Thymus (tissue), 11 donors: Measurements from ENCODE around the gene RASAL1. TPM values are rescaled to one million over a fixed set of nuclear protein-coding genes. Genes with fewer than 3 reads are reported as not detected.

Experiments used
- DNase-seq, 9 donors: peaks; one replicate each; pipeline ENCODE4 v3.0.0-alpha.2; 2013; ENCODE audit warnings: low spot score in 9 of 9, low read depth in 6 of 9, missing footprints in 1 of 9
- H3K27ac ChIP-seq, 2 donors: one replicate each; pipeline ENCODE4 v1.5.1; 2013; ENCODE audit warnings: control low read depth in 1 of 2, low read depth in 1 of 2, low read length in 1 of 2, mild to moderate bottlenecking in 1 of 2, moderate library complexity in 1 of 2
- H3K27me3 ChIP-seq, 2 donors: one replicate each; pipeline ENCODE4 v1.5.1; 2013; ENCODE audit warnings: low read length in 1 of 2; ENCODE audit not compliant: control insufficient read depth in 2 of 2, insufficient read depth in 1 of 2
- H3K36me3 ChIP-seq, 2 donors: one replicate each; pipeline ENCODE4 v1.5.1; 2013; ENCODE audit warnings: low read length in 1 of 2, mild to moderate bottlenecking in 1 of 2, moderate library complexity in 1 of 2; ENCODE audit not compliant: control insufficient read depth in 2 of 2, insufficient read depth in 2 of 2
- H3K4me1 ChIP-seq, 2 donors: one replicate each; pipeline ENCODE4 v1.5.1; 2013; ENCODE audit warnings: low read length in 2 of 2; ENCODE audit not compliant: control insufficient read depth in 2 of 2, insufficient read depth in 2 of 2
- H3K4me3 ChIP-seq, 2 donors: one replicate each; pipeline ENCODE4 v1.5.1; 2013; ENCODE audit warnings: low read length in 2 of 2, control low read depth in 1 of 2, mild to moderate bottlenecking in 1 of 2
- H3K9me3 ChIP-seq, 2 donors: one replicate each; pipeline ENCODE4 v1.5.1; 2013; ENCODE audit warnings: low read length in 1 of 2, mild to moderate bottlenecking in 1 of 2; ENCODE audit not compliant: control insufficient read depth in 2 of 2, insufficient read depth in 1 of 2
- WGBS: extraction: QIAGEN DNeasy Blood & Tissue Kit; methylation state at CpG from one replicate; pipeline ENCODE4 v1.1.7; 2013; 5-methylcytosine and 5-hydroxymethylcytosine counted together
- polyA plus RNA-seq: library from polyadenylated mRNA; stranded (reverse); fragments of 200-250 nt; gene quantifications from one replicate; pipeline ENCODE4 v1.2.3, GENCODE V29; 2013
- total RNA-seq: library from RNA; stranded (reverse); fragments of 120-200 nt; gene quantifications from one replicate; pipeline ENCODE4 v1.2.4, GENCODE V29; 2013
- donor health status: healthy.

RASAL1 gene
- total and polyA plus RNA-seq, 2 donors: 1.7 to 3.7 TPM

DNA sequence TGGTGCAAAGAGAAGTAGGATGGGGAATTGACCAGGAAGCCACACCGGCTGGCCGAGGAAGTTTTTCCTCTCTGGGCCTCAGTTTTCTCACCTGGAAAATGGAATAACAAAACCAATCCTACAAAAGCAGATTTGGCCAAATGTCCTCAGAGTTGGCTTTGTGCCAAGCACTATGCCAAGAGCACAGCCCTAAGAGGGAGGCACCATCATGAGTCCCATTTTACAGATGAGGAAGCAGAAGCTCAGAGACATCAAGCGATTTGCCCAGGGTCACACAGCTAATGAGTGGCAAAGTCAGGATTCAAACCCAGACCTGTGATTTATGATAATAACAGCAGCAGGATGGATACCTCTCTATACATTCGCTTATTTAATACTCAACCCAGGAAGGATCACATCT lies 27.3 kb downstream of the RASAL1 start:
- Histone ChIP-seq H3K4me3 (no peak overlapping the region), H3K36me3 (no peaks in the 10 kb centered on the region), H3K4me1 (peaks cover 0 to 13% of the 10 kb centered on the region in 2 donors), H3K9me3 (no peaks in the 10 kb centered on the region), H3K27me3 (peaks cover 2 to 5% of the 10 kb centered on the region in 2 donors), H3K27ac (no peak overlapping the region)
- 98% methylated on average over 4 of the region's 4 CpGs for WGBS
- no peak for DNase-seq

GRCh38 chr12:113106361-113106760 lies 29.2 kb downstream of the RASAL1 start:
- H3K36me3 ChIP-seq: no peaks in the 10 kb centered on the region
- H3K9me3 ChIP-seq: no peaks in the 10 kb centered on the region
- 98% methylated on average over 1 of the region's 1 CpG for WGBS
- H3K4me1 ChIP-seq: peaks cover 0 to 13% of the 10 kb centered on the region in 2 donors
- H3K4me3 ChIP-seq: no peak overlapping the region
- H3K27me3 ChIP-seq: peaks cover 2 to 5% of the 10 kb centered on the region in 2 donors
- no peak for DNase-seq
- H3K27ac ChIP-seq: no peak overlapping the region

DNA sequence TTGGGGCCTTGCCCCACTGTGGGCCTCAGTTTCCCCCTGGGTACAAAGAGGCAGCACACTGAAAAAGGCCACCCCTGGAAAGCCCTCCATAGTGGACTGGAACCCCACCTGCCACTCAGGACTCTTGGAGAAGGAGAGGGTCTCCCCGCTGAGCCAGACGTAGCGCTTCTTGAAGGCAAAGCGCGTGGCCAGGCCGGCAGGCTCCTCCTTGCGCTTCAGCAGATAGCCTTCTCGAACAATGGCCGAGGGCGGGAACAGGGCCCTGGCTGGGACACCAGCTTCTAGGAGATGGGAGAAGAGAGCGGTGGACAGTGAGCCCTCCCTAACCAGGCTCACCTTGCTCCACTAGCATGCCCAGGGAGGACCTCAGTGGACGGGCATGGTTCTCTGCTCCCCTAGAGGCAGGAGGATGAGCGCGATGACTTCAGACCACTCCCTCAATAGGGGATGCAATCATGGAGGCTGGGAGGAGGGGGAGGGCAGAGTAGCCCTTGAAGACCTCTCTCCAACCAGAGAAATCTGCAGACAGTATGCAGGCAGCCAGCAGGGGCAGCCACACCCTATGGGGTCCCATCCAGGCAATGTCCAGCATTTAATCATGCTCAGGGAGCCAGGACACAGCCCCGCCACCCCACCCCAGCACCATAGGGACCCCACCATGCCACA lies 29.8 kb downstream of the RASAL1 start:
- Histone ChIP-seq H3K27me3 (peaks cover 2 to 5% of the 10 kb centered on the region in 2 donors), H3K36me3 (no peaks in the 10 kb centered on the region), H3K9me3 (no peaks in the 10 kb centered on the region), H3K4me1 (peaks cover 0 to 13% of the 10 kb centered on the region in 2 donors), H3K27ac (no peak overlapping the region), H3K4me3 (no peak overlapping the region)
- no peak for DNase-seq
- WGBS: 91% methylated on average over 15 of the region's 15 CpGs

DNA sequence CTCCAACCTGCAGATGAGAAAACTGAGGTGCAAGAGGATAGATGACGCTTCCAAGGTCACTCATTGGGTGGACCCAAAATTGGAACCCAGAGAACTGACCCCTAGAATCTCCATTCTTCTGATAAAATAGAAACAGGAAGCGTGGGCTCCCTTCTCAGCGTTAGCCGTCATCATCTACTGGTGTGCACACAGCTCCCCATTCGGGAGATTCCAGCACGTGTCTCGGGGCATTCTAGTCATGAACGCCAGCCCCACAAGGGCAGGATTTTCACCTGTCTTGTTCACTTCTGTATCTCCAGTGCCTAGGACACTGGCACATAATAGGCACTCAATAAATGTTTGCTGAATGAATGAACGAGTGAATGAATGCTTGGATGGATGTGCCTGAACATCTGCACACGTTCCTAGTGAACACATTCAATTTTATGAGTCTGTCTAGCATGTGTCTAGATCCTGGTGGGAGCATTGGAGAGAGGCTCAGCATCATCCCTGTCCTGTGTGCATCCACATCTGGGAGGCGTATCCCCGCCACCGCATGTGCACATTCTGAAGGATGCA lies 30.5 kb downstream of the RASAL1 start:
- no peaks in the 10 kb centered on the region for H3K36me3 ChIP-seq
- no peaks in the 10 kb centered on the region for H3K9me3 ChIP-seq
- DNase-seq: no peak
- 92% methylated on average over 13 of the region's 13 CpGs for WGBS
- peaks cover 2 to 5% of the 10 kb centered on the region in 2 donors for H3K27me3 ChIP-seq
- H3K4me1 ChIP-seq: peaks cover 0 to 8% of the 10 kb centered on the region in 2 donors
- no peak overlapping the region for H3K4me3 ChIP-seq
- no peak overlapping the region for H3K27ac ChIP-seq

DNA sequence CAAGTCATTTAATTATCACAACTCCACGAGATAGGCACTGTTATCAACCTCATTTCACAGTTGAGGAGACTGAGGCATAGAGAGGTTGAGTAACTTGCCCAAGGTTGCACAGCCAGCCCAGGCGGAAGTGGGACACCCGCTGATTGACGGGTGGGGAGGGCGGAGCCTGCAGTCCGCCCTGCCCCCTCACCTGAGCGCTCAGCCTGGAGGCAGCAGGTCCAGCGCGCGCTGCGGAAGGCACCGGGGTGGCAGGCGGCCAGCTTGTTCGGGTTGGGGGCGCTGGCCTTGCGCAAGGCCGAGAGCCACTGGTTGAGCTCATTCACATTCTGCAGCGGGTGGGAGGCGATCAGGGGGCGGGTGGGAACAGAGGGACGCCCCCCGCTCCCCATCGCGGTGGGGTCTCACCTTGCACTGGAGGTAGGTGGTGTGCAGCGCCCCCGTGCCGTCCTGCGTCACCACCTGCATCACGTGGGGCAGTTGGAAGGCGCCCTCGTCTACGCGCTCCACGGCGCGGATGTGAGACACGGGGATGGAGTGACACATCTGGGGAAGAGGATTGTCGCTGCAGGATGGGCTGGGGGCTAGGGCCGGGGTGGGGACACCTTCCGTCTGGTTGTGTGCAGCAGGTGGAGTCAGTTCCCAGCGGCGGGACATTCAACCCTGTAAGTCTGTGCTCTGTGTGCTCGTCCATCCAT lies 31.7 kb downstream of the RASAL1 start:
- peak overlapping the region in 1 of 2 donors; percentile 15 for H3K4me3 ChIP-seq
- WGBS: 13% methylated on average over 43 of the region's 43 CpGs
- no peaks in the 10 kb centered on the region for H3K36me3 ChIP-seq
- no peaks in the 10 kb centered on the region for H3K4me1 ChIP-seq
- H3K27ac ChIP-seq: no peak overlapping the region
- peaks cover 2 to 5% of the 10 kb centered on the region in 2 donors for H3K27me3 ChIP-seq
- DNase-seq: peak in 2 of 9 donors; percentile 49 to 62
- no peaks in the 10 kb centered on the region for H3K9me3 ChIP-seq

DNA sequence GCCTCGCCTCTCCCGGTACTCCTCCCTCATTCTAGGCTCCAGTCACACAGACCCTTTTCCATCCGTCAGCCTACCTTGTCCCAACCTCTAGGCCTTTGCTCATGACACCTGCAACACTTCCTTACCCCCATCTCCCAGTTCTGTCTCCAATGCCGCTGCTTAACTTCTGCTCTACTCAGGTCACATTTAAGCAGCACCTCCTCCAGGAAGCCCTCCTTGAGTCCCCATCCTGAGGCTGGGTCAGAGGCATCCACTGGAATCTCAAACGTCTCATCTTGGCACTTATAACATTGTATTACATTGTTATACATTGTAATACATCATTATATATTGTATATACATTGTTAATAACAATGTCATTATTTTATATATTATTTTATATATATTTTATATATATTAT lies 32.8 kb downstream of the RASAL1 start:
- DNase-seq: no peak
- H3K27me3 ChIP-seq: peaks cover 2 to 5% of the 10 kb centered on the region in 2 donors
- WGBS: 96% methylated on average over 5 of the region's 5 CpGs
- no peaks in the 10 kb centered on the region for H3K9me3 ChIP-seq
- peaks cover 0 to 9% of the 10 kb centered on the region in 2 donors for H3K4me1 ChIP-seq
- H3K36me3 ChIP-seq: no peaks in the 10 kb centered on the region
- no peak overlapping the region for H3K27ac ChIP-seq
- no peak overlapping the region for H3K4me3 ChIP-seq

GRCh38 chr12:113101751-113102150 lies 33.8 kb downstream of the RASAL1 start:
- Histone ChIP-seq H3K36me3 (no peaks in the 10 kb centered on the region), H3K9me3 (no peaks in the 10 kb centered on the region), H3K27ac (no peak overlapping the region), H3K4me3 (no peak overlapping the region), H3K4me1 (peaks cover 0 to 9% of the 10 kb centered on the region in 2 donors), H3K27me3 (peaks cover 2 to 5% of the 10 kb centered on the region in 2 donors)
- no peak for DNase-seq
- WGBS: 97% methylated on average over 10 of the region's 10 CpGs

- DNase-seq: no peak
- no peak overlapping the region for H3K27ac ChIP-seq
- no peaks in the 10 kb centered on the region for H3K36me3 ChIP-seq
- H3K9me3 ChIP-seq: no peaks in the 10 kb centered on the region
- peaks cover 0 to 9% of the 10 kb centered on the region in 2 donors for H3K4me1 ChIP-seq
- no peak overlapping the region for H3K4me3 ChIP-seq
- peaks cover 2 to 5% of the 10 kb centered on the region in 2 donors for H3K27me3 ChIP-seq
- 93% methylated on average over 12 of the region's 12 CpGs for WGBS
Observed at GRCh38 chr12:113099764-113100163, 35.8 kb downstream of the RASAL1 start.

DNA sequence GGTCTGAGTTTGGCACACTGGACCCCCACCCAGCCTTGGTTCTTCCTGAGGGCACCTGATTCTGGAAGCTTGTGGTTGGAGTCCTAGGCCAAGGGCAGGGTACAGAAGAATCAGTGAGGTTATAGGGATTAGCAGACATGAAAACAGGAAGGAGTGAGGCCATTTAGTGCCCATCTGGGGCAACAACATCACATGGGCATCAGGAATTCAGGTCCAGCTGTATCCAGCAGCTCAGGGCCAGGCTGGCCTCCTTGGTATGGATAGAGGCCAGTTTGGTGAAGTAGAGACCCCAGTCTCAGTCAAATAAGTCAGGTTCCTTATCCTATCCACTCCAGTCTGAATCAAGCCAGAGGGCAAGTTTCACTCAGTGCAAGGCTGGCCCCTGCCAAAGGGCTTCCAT lies 36.2 kb downstream of the RASAL1 start:
- Histone ChIP-seq H3K36me3 (no peaks in the 10 kb centered on the region), H3K4me3 (no peak overlapping the region), H3K4me1 (peaks cover 0 to 9% of the 10 kb centered on the region in 2 donors), H3K9me3 (no peaks in the 10 kb centered on the region), H3K27ac (no peak overlapping the region), H3K27me3 (peaks cover 2 to 5% of the 10 kb centered on the region in 2 donors)
- DNase-seq: no peak
